ENCODE measurements around the gene KCNJ1. TPM values are rescaled to one million over a fixed set of nuclear protein-coding genes. Genes with fewer than 3 reads are reported as not detected.
A peak's percentile ranks its signal among the peaks of the same experiment; 100 is the strongest.

KCNJ1 gene
- total RNA-seq, 4 donors from 2014 or later = not detected

GRCh38 chr11:128852327-128853023, 14.6 kb downstream of the KCNJ1 start:
- no peaks in the 10 kb centered on the region for H3K36me3 ChIP-seq
- H3K4me1 ChIP-seq = no peaks in the 10 kb centered on the region
- no peak for DNase-seq
- no peak overlapping the region for H3K27ac ChIP-seq
- no peaks in the 10 kb centered on the region for H3K9me3 ChIP-seq
- intact Hi-C loops (cut with DNase I; ENCODE audit: low total_unique reads) = no loop called here
- H3K4me3 ChIP-seq = no peak overlapping the region
- TF ChIP-seq POLR2A (IDR thresholded peaks at IDR 0.05) = no peak
- TF ChIP-seq, protein P1, sequence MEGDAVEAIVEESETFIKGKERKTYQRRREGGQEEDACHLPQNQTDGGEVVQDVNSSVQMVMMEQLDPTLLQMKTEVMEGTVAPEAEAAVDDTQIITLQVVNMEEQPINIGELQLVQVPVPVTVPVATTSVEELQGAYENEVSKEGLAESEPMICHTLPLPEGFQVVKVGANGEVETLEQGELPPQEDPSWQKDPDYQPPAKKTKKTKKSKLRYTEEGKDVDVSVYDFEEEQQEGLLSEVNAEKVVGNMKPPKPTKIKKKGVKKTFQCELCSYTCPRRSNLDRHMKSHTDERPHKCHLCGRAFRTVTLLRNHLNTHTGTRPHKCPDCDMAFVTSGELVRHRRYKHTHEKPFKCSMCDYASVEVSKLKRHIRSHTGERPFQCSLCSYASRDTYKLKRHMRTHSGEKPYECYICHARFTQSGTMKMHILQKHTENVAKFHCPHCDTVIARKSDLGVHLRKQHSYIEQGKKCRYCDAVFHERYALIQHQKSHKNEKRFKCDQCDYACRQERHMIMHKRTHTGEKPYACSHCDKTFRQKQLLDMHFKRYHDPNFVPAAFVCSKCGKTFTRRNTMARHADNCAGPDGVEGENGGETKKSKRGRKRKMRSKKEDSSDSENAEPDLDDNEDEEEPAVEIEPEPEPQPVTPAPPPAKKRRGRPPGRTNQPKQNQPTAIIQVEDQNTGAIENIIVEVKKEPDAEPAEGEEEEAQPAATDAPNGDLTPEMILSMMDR (IDR thresholded peaks at IDR 0.05) = no peak
- H3K27me3 ChIP-seq = no peaks in the 10 kb centered on the region

DNA sequence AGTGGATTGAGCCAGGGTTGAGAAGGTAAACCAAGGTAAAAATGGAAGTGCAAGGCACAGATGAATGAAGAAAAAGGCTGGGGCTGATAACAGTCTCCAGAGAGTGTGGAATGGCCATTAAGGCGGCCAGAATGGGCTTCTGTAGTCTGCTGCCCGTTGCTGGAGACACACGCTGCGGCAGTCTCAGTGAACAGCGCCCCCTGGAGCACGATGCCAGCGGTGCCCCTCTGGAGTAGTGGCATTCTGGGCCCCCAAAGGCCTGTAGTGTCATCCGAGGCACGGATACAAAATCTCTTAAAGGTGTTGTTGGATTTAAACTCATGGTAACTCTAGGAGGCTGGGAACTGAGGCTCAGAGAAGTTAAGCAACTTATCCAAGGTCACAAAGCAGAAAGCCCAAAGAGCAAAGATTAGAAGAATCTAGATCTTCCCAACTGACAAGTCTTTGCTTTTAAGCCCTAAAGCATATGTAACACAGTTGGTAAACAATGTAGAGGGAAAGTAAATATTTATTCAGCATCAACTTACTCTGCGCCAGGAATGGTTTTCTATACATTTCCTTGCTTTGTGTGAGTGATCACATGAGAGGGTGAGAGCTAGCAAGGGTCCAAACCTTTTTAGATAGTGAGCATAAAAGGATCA, 18.2 kb downstream of the KCNJ1 start:
- Histone ChIP-seq H3K4me1 (no peaks in the 10 kb centered on the region), H3K36me3 (no peaks in the 10 kb centered on the region), H3K4me3 (no peak overlapping the region), H3K9me3 (no peaks in the 10 kb centered on the region), H3K27me3 (no peaks in the 10 kb centered on the region), H3K27ac (no peak overlapping the region)
- DNase-seq = no peak
- intact Hi-C loops (cut with DNase I; ENCODE audit: low total_unique reads) = no loop called here
- no peak for TF ChIP-seq POLR2A (IDR thresholded peaks at IDR 0.05)
- TF ChIP-seq, protein P1 (IDR thresholded peaks at IDR 0.05) = peak; percentile 12 to 28 (median 20)

GRCh38 chr11:128846985-128847384, 20.1 kb downstream of the KCNJ1 start:
- no peak for DNase-seq
- H3K4me1 ChIP-seq = no peaks in the 10 kb centered on the region
- intact Hi-C loops (cut with DNase I; ENCODE audit: low total_unique reads) = no loop called here
- H3K36me3 ChIP-seq = no peaks in the 10 kb centered on the region
- TF ChIP-seq POLR2A (IDR thresholded peaks at IDR 0.05) = no peak
- TF ChIP-seq, protein P1 (IDR thresholded peaks at IDR 0.05) = no peak
- H3K9me3 ChIP-seq = no peaks in the 10 kb centered on the region
- H3K27me3 ChIP-seq = no peaks in the 10 kb centered on the region
- H3K27ac ChIP-seq = no peak overlapping the region
- no peak overlapping the region for H3K4me3 ChIP-seq

- Histone ChIP-seq H3K27me3 (no peaks in the 10 kb centered on the region), H3K36me3 (no peaks in the 10 kb centered on the region), H3K4me3 (no peak overlapping the region), H3K9me3 (no peaks in the 10 kb centered on the region), H3K27ac (no peak overlapping the region), H3K4me1 (no peaks in the 10 kb centered on the region)
- no peak for DNase-seq
- intact Hi-C loops (cut with DNase I; ENCODE audit: low total_unique reads) = no loop called here
- TF ChIP-seq, protein P1 (IDR thresholded peaks at IDR 0.05) = no peak
- no peak for TF ChIP-seq POLR2A (IDR thresholded peaks at IDR 0.05)
These were observed 21.7 kb downstream of the KCNJ1 start for GRCh38 chr11:128845334-128845780.

DNA sequence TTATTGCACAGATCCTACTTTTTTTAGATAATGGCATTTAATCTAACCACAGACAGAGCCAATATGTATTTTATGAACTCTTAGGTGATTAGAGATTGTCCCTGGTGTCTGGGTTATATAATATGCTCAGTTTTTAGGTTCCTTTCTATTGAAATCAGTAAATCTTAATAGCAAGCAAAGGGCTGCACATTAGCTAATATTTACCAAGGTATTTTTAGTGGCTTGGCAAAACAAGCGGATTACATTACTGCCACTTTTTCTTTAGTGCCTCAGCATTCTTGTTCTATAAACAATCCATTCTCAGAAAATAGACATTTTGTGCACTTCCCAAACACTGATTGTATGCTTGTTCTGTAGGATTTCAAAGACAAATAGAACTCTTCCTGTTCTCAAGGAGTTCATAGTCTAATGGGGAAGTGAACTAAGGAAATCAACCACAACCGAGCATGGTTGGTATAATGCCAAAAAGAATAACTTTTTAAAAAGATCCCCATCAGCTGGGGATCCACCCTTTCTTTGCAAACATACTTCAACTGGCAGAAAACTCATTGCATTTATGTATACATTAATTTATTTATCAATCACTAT, 23.8 kb downstream of the KCNJ1 start:
- no peak for DNase-seq
- intact Hi-C loops (cut with DNase I; ENCODE audit: low total_unique reads) = no loop called here
- Histone ChIP-seq H3K9me3 (no peaks in the 10 kb centered on the region), H3K27me3 (no peaks in the 10 kb centered on the region), H3K36me3 (no peaks in the 10 kb centered on the region), H3K4me3 (no peak overlapping the region), H3K4me1 (no peaks in the 10 kb centered on the region), H3K27ac (no peak overlapping the region)
- TF ChIP-seq POLR2A (IDR thresholded peaks at IDR 0.05) = no peak
